Measurements from ENCODE around the gene ENOSF1.

- no peak for TF ChIP-seq EZH2 (conservative IDR thresholded peaks at IDR 0.05; ENCODE audit: low read depth, low read length)
- no peak for TF ChIP-seq ZNF24 (IDR thresholded peaks at IDR 0.05)
- no peak for TF ChIP-seq CBFB (CRISPR knock-in tag; IDR thresholded peaks at IDR 0.05)
- TF ChIP-seq CREB1 (IDR thresholded peaks at IDR 0.05) = no peak
- no peak for TF ChIP-seq CREB1 (CRISPR knock-in tag; IDR thresholded peaks at IDR 0.05)
- no peak for TF ChIP-seq MAX (IDR thresholded peaks at IDR 0.05)
- no peak for TF ChIP-seq BHLHE40 (IDR thresholded peaks at IDR 0.05; ENCODE audit: low read length)
- TF ChIP-seq CTCF (CRISPR knock-in tag; IDR thresholded peaks at IDR 0.05) = no peak
- TF ChIP-seq PATZ1 (CRISPR knock-in tag; IDR thresholded peaks at IDR 0.05) = no peak
- no peak for TF ChIP-seq TCF12 (IDR thresholded peaks at IDR 0.05)
- no peak for TF ChIP-seq TCF12 (CRISPR knock-in tag; IDR thresholded peaks at IDR 0.05)
Observed at GRCh38 chr18:676736-677135, 35.7 kb downstream of the ENOSF1 start.

All from HepG2 (cell line).